WERI-Rb-1 (cell line): ENCODE measurements around the gene RERE.

Experiments used
- DNase-seq: peaks from one replicate; pipeline ENCODE4 v3.0.0-alpha.2; 2020
- H3K27ac ChIP-seq: fragments of 250-450 bp; sonication (Bioruptor Pico); 2 replicates; pipeline ENCODE4 v1.5.1; 2020; ENCODE audit warnings: mild to moderate bottlenecking, moderate library complexity
- H3K27me3 ChIP-seq: fragments of 250-450 bp; sonication (Bioruptor Pico); 2 replicates; pipeline ENCODE4 v1.5.1; 2021; ENCODE audit warnings: mild to moderate bottlenecking, low read depth, moderate library complexity; ENCODE audit not compliant: insufficient read depth, severe bottlenecking
- H3K36me3 ChIP-seq: fragments of 250-450 bp; sonication (Bioruptor Pico); 2 replicates; pipeline ENCODE4 v1.5.1; 2020; ENCODE audit warnings: mild to moderate bottlenecking, moderate library complexity
- H3K4me3 ChIP-seq: 2 replicates; pipeline ENCODE4 v1.5.1; 2011; ENCODE audit warnings: low read depth, mild to moderate bottlenecking, control low read depth, low read length
- H3K9me3 ChIP-seq: fragments of 250-450 bp; sonication (Bioruptor Pico); 2 replicates; pipeline ENCODE4 v1.5.1; 2021; ENCODE audit warnings: mild to moderate bottlenecking, moderate library complexity; ENCODE audit not compliant: severe bottlenecking
- CTCF ChIP-seq: IDR thresholded peaks from 2 replicates; pipeline ENCODE4 v1.5.1; 2011; ENCODE audit warnings: low read depth, mild to moderate bottlenecking, control low read depth, inconsistent platforms, low read length

Gene RERE

GRCh38 chr1:8541961-8542521, 275.4 kb downstream of the RERE start:
- Histone ChIP-seq H3K27ac (no peak overlapping the region), H3K27me3 (no peaks in the 10 kb centered on the region)
- no peak for DNase-seq

GRCh38 chr1:8540971-8541370, 276.5 kb downstream of the RERE start:
- no peak overlapping the region for H3K27ac ChIP-seq
- no peaks in the 10 kb centered on the region for H3K27me3 ChIP-seq

More at GRCh38 chr1:8541961-8542521, 275.4 kb downstream of the RERE start:
- Histone ChIP-seq H3K36me3 (peaks cover 72% of the 10 kb centered on the region), H3K9me3 (no peaks in the 10 kb centered on the region), H3K4me3 (no peak overlapping the region)
- no peak for TF ChIP-seq CTCF

DNA sequence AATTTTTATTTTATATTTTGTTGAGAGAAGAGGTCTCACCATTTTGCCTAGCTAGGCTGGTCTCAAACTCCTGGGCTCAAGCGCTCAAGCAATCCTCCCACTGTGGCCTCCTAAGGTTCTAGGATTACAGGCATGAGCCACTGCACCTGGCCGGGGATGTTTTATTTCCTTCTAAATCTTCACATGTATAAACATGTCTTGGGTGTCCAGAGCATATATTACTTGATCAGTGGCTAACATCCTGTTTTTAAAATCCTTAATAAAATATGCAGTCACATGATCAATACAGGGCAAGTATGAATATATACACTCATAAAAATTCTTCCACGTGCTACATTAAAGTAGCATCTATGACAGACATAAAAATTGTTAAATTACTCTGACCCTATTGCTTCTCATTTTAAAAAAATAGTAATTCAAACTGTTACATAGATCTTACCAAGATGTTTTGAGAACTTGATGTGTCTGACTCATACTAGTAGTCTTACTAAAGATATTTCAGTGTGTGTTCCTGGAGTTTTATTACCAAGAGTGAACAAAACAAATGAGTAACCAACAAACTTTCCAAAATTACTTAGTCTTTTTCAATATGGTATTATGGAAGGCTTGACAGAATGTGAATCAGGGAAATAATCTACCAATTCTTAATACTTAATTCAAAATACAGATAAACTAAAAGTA, 277.0 kb downstream of the RERE start:
- no peaks in the 10 kb centered on the region for H3K9me3 ChIP-seq
- H3K27ac ChIP-seq: no peak overlapping the region
- no peak for TF ChIP-seq CTCF
- no peak for DNase-seq
- H3K4me3 ChIP-seq: no peak overlapping the region
- peaks cover 70% of the 10 kb centered on the region for H3K36me3 ChIP-seq
- no peaks in the 10 kb centered on the region for H3K27me3 ChIP-seq

More at GRCh38 chr1:8540971-8541370, 276.5 kb downstream of the RERE start:
- no peaks in the 10 kb centered on the region for H3K9me3 ChIP-seq
- no peak overlapping the region for H3K4me3 ChIP-seq
- no peak for DNase-seq
- H3K36me3 ChIP-seq: peaks cover 67% of the 10 kb centered on the region
- no peak for TF ChIP-seq CTCF

DNA sequence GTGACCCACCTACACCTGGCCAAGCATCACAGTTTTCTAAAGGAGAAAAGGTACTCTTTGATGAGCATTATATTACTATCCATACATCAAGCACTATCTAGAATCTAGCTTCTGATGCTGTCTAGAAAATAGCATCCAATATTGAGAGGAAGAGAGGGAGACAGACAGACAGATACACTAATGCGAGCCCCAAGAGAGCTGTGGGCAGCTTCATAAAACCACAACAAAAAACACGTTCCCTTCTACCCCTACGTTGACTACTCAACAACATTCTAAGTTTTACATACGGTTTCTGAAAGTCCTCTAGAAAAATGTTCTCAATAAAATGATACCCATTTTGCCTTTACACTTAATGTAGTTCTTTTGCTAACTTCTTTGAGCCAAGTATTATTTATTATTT, 277.8 kb downstream of the RERE start:
- H3K27me3 ChIP-seq: no peaks in the 10 kb centered on the region
- no peak overlapping the region for H3K4me3 ChIP-seq
- no peak overlapping the region for H3K27ac ChIP-seq
- DNase-seq: no peak
- TF ChIP-seq CTCF: no peak
- no peaks in the 10 kb centered on the region for H3K9me3 ChIP-seq
- peaks cover 67% of the 10 kb centered on the region for H3K36me3 ChIP-seq

GRCh38 chr1:8538502-8538901, 278.9 kb downstream of the RERE start:
- TF ChIP-seq CTCF: no peak
- DNase-seq: no peak
- H3K36me3 ChIP-seq: peaks cover 56% of the 10 kb centered on the region
- H3K27me3 ChIP-seq: no peaks in the 10 kb centered on the region
- H3K9me3 ChIP-seq: no peaks in the 10 kb centered on the region
- H3K27ac ChIP-seq: no peak overlapping the region
- no peak overlapping the region for H3K4me3 ChIP-seq
